GM12875 (cell line): Measurements from ENCODE around the gene TEX11.

Experiments used
- H3K4me3 ChIP-seq: one replicate; pipeline ENCODE4 v1.5.1; 2011; ENCODE audit warnings: low read depth, low read length, control low read depth
- TF ChIP-seq, protein P1 (sequence below): IDR thresholded peaks from 2 replicates; pipeline ENCODE4 v1.5.1; 2011; ENCODE audit warnings: low read depth, mild to moderate bottlenecking, control low read depth, inconsistent platforms, low read length, moderate library complexity, borderline replicate concordance; ENCODE audit not compliant: insufficient read depth

TEX11 gene

DNA sequence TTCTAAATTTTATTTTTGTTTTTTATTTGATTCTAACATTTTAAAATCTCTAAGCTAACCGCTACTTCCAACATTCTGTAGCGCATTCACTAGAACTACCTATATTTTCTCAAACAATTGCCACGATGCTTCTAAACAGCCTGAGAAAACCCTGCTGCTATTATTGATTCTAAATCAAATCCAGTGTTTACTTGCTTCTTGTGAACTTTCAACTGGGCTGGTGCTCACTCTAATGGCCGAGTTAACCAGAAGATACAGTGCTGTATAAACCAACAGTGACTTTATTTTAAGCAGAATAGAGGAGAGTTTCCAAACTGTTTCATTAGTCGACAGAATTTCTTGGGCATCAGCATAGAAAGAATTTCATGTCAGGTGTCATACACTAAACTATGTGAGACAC is 353.6 kb downstream of the TEX11 start:
- no peak overlapping the region for H3K4me3 ChIP-seq
- TF ChIP-seq, protein P1, sequence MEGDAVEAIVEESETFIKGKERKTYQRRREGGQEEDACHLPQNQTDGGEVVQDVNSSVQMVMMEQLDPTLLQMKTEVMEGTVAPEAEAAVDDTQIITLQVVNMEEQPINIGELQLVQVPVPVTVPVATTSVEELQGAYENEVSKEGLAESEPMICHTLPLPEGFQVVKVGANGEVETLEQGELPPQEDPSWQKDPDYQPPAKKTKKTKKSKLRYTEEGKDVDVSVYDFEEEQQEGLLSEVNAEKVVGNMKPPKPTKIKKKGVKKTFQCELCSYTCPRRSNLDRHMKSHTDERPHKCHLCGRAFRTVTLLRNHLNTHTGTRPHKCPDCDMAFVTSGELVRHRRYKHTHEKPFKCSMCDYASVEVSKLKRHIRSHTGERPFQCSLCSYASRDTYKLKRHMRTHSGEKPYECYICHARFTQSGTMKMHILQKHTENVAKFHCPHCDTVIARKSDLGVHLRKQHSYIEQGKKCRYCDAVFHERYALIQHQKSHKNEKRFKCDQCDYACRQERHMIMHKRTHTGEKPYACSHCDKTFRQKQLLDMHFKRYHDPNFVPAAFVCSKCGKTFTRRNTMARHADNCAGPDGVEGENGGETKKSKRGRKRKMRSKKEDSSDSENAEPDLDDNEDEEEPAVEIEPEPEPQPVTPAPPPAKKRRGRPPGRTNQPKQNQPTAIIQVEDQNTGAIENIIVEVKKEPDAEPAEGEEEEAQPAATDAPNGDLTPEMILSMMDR: no peak

DNA sequence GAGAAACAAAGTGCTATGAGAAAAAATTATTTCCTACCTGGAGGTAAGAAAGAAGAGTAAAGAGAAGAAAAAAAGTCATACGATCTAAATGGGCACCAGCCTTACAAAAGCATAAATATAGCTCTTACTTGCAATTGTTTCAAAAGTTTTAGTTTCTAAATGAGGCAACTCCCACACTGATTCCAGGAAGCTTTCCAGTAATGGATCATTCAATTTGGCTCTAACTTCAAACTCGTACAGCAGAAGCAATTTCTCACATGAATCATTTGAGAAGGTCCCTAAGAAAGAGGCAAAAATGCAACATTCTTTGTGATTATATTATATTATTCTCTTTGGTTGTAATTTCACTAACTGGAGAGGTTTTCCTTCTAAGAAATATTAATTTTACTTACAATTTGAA is 354.0 kb downstream of the TEX11 start:
- H3K4me3 ChIP-seq: no peak overlapping the region
- TF ChIP-seq, protein P1: no peak

- TF ChIP-seq, protein P1: no peak
- no peak overlapping the region for H3K4me3 ChIP-seq
These were observed 354.4 kb downstream of the TEX11 start for GRCh38 chrX:70554081-70554480.

- TF ChIP-seq, protein P1: no peak
- H3K4me3 ChIP-seq: no peak overlapping the region
These were observed 355.0 kb downstream of the TEX11 start for GRCh38 chrX:70553516-70553915.

DNA sequence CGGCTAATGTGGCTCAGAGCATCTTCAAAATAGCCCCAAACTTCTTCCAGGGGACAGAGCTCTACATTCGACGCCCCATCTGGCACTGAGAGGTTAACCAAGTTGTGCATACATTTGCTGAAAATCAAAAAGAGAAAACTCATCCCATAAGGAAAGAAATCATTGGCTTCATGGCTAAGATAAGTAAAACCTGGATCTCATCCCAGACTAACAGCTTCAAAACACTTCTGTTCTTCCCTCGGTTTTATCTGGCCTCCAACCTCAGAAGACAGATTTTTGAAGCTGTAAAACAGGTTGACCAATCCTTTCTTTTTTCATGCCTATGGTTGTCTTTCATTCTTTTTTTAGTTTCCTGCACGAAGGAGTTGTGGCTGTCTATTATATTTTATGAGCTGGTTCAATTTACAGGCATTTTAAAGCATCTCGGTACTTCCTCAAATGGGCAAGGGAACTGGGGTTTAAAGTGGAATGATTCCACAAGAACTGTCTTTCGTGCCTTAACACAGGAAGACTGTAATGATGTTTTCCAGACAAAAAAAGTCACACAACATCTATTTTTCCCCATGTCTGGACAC is 356.3 kb downstream of the TEX11 start:
- TF ChIP-seq, protein P1: no peak
- H3K4me3 ChIP-seq: no peak overlapping the region

DNA sequence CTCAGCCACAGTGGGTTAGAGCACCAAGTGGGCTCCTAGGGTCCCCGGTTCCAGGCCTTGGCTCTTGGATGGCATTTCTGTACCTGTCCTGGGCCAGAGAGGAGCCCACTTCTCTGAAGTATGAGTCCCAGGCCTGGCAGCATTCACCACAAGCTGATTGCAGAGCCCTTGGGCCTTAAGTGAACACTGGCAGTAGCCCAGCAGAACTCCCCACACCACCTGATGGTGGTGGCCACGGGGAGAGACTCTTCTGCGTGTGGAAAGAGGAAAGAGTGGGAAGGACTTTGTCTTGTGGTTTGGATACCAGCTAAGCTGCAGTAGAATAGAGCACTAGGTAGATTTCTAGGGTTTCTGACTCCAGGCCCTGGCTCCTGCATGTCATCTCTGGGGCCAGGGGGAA is 359.1 kb downstream of the TEX11 start:
- TF ChIP-seq, protein P1: no peak

DNA sequence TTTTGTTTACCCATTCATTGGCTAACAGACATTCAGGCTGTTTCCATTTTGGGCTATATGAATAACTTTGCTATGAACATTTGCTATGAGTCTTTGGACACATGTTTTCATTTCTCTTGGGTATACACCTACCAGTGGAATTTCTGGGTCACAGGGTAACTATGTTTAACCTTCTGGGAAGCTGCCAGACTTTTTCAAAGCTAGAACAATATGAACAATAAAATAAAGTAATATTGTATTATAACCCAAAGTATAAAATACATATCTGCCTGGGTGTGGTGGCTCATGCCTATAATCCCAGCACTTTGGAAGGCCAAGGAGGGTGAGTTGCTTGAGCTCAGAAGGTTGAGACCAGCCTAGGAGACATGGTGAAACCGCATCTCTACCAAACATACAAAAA is 373.3 kb downstream of the TEX11 start:
- H3K4me3 ChIP-seq: no peak overlapping the region
- TF ChIP-seq, protein P1: no peak

More for the DNA sequence above, 359.1 kb downstream of the TEX11 start:
- H3K4me3 ChIP-seq: no peak overlapping the region
